GM19395 (cell line): ENCODE measurements around the gene ALKAL2.
A peak's percentile ranks its signal among the peaks of the same experiment; 100 is the strongest.

Experiments used
- ATAC-seq: cut with Tn5 transposase; IDR thresholded peaks from one replicate; pipeline ENCODE4 v1.9.1; 2021; ENCODE audit warnings: mild to moderate bottlenecking, moderate library complexity; ENCODE audit not compliant: unreplicated experiment

ALKAL2 gene

GRCh38 chr2:248724-249123, 39.2 kb downstream of the ALKAL2 start:
- ATAC-seq, result no peak

- ATAC-seq, result peak; percentile 74
These were observed 41.3 kb downstream of the ALKAL2 start for GRCh38 chr2:246489-247144.

- no peak for ATAC-seq
These were observed 43.3 kb downstream of the ALKAL2 start for GRCh38 chr2:244547-244946.

GRCh38 chr2:238869-239268, 49.0 kb downstream of the ALKAL2 start:
- no peak for ATAC-seq

GRCh38 chr2:238431-238830, 49.5 kb downstream of the ALKAL2 start:
- ATAC-seq, result no peak

- no peak for ATAC-seq
These were observed 50.0 kb downstream of the ALKAL2 start for GRCh38 chr2:237878-238277.

GRCh38 chr2:236993-237539, 50.8 kb downstream of the ALKAL2 start:
- ATAC-seq, result no peak

GRCh38 chr2:234421-234820, 53.5 kb downstream of the ALKAL2 start:
- no peak for ATAC-seq

- ATAC-seq, result no peak
These were observed 54.9 kb downstream of the ALKAL2 start for GRCh38 chr2:233030-233429.

GRCh38 chr2:231521-232185, 56.2 kb downstream of the ALKAL2 start:
- no peak for ATAC-seq
